ENCODE results near the gene EFCAB6. TPM values are rescaled to one million over a fixed set of nuclear protein-coding genes. Genes with fewer than 3 reads are reported as not detected.

Gene EFCAB6
- total RNA-seq, 1 experiment from 2014 or later = 0.52 TPM

DNA sequence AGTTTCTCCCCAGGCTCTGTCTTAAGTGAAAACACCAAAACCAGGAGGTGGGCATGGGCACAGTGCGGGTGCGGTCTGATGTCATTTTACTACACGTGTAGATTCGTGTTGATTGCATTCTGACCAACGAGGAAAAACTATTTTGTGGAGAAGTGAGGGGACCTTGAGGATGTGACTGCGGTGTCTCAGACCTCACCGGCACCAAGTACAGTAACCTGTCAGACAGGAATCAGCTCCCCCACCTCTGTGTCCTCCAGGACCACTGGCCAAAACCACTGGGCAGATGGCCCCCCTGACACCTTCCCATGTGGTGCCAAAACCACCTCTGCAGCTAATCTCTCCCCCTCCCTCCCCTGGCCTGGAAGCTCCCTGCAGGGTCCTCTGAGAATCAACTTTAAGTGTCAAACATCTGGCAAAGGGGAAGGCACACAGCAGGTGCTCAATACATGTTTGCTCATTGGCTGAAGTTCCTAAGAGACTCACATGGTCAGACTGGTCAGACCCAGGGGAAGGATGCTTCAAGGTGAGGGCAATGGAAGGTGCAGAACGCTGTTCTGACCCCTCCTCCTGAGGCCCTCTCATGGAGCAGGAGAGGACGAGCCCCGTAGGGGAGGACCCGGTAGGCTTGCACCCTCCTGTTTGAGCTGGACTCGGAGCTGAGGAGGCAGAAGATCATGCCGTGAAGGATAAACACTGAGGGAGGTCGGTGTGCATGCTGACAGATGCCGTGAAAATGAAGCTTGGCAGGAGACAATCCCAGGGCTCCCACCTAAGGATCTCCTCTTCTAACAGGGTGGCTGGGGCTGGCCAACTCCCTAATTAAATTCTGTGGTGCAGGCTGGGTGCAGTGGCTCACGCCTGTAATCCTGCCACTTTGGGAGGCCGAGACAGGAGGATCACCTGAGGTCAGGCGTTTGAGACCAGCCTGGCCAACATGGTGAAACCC, 270.4 kb downstream of the EFCAB6 start:
- BruUV-seq (replicated peaks) = no TSS peak
- TF ChIP-seq SRF (IDR thresholded peaks at IDR 0.05; ENCODE audit: low read depth) = no peak
- intact Hi-C loops (cut with micrococcal nuclease) = no loop called here
- Histone ChIP-seq H3K36me3 (ENCODE audit: control insufficient read depth in 1 of 2, insufficient read depth in 2 of 2, low read length in 2 of 2) (no peaks in the 10 kb centered on the region), H3K4me2 (ENCODE audit: low read length) (no peak overlapping the region), H3K4me1 (ENCODE audit: control insufficient read depth in 1 of 2, insufficient read depth in 2 of 2, low read length in 2 of 2) (no peaks in the 10 kb centered on the region), H3K4me3 (replicated peaks in 1 of 2; ENCODE audit: low read depth in 1 of 2, low read length in 2 of 2) (no peak overlapping the region), H4K20me1 (ENCODE audit: insufficient read depth) (no peaks in the 10 kb centered on the region), H2AFZ (ENCODE audit: low read depth, low read length, poor library complexity, severe bottlenecking) (no peak overlapping the region), H3K9me2 (ENCODE audit: insufficient read depth) (no peaks in the 10 kb centered on the region), H3K27ac (ENCODE audit: low read depth, low read length) (no peak overlapping the region), H3K27me3 (ENCODE audit: insufficient read depth, low read length) (peaks cover 40% of the 10 kb centered on the region), H3K9me3 (ENCODE audit: control insufficient read depth in 1 of 2, insufficient read depth in 1 of 2, low read depth in 1 of 2, low read length in 2 of 2) (no peaks in the 10 kb centered on the region), H3K79me2 (ENCODE audit: insufficient read depth, low read length) (no peaks in the 10 kb centered on the region), H3K9ac (ENCODE audit: low read length) (no peak overlapping the region)
- POLR2A ChIA-PET = no interaction called here
- ATAC-seq (no peak), DNase-seq (ENCODE audit: low read depth, low spot score) (no peak)
- RAD21 ChIA-PET (ENCODE audit: low non-redundant PET in 1 of 2, low total read pairs in 2 of 2, uncharacterized antibody in 2 of 2, unreplicated experiment in 2 of 2) = no interaction called here
- CTCF ChIA-PET = no interaction called here

DNA sequence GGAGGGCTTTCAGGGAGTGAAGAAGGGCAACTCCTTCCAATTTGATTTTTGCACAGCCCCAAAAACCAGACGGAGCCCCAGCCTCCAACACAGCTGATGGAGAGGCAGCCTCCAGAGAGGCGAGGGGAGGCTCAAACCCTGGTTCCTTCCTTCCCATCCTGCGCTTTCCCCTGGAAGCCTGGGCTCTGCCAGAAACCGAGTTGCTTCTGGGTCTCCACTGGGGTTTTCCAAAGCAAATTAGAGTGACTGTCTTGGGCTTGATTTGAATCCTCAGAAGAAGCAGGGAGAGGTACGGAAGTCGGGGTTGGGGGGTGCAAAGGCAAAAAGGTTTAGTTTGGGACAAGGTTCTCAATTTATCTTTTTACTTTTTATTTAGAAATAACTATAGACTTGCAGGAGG, 271.1 kb downstream of the EFCAB6 start:
- Histone ChIP-seq H3K27ac (ENCODE audit: low read depth, low read length) (no peak overlapping the region), H3K4me2 (ENCODE audit: low read length) (no peak overlapping the region), H3K4me3 (replicated peaks in 1 of 2; ENCODE audit: low read depth in 1 of 2, low read length in 2 of 2) (no peak overlapping the region), H2AFZ (ENCODE audit: low read depth, low read length, poor library complexity, severe bottlenecking) (no peak overlapping the region), H3K4me1 (ENCODE audit: control insufficient read depth in 1 of 2, insufficient read depth in 2 of 2, low read length in 2 of 2) (no peaks in the 10 kb centered on the region), H3K9me3 (ENCODE audit: control insufficient read depth in 1 of 2, insufficient read depth in 1 of 2, low read depth in 1 of 2, low read length in 2 of 2) (no peaks in the 10 kb centered on the region), H3K9me2 (ENCODE audit: insufficient read depth) (no peaks in the 10 kb centered on the region), H3K27me3 (ENCODE audit: insufficient read depth, low read length) (peaks cover 45% of the 10 kb centered on the region), H4K20me1 (ENCODE audit: insufficient read depth) (no peaks in the 10 kb centered on the region), H3K9ac (ENCODE audit: low read length) (no peak overlapping the region), H3K36me3 (ENCODE audit: control insufficient read depth in 1 of 2, insufficient read depth in 2 of 2, low read length in 2 of 2) (no peaks in the 10 kb centered on the region), H3K79me2 (ENCODE audit: insufficient read depth, low read length) (no peaks in the 10 kb centered on the region)
- BruUV-seq (replicated peaks) = no TSS peak
- ATAC-seq (no peak), DNase-seq (ENCODE audit: low read depth, low spot score) (no peak)
- RAD21 ChIA-PET (ENCODE audit: low non-redundant PET in 1 of 2, low total read pairs in 2 of 2, uncharacterized antibody in 2 of 2, unreplicated experiment in 2 of 2) = no interaction called here
- intact Hi-C loops (cut with micrococcal nuclease) = no loop called here
- CTCF ChIA-PET = no interaction called here
- TF ChIP-seq ELF1 (IDR thresholded peaks at IDR 0.05; ENCODE audit: borderline replicate concordance, low read depth) (no peak), RAD21 (IDR thresholded peaks at IDR 0.05; ENCODE audit: low read depth) (no peak), SP1 (IDR thresholded peaks at IDR 0.05; ENCODE audit: low read depth) (no peak), FOSL1 (IDR thresholded peaks at IDR 0.05; ENCODE audit: low read depth) (no peak), JUND (IDR thresholded peaks at IDR 0.05) (no peak)
- TF ChIP-seq, protein P1, sequence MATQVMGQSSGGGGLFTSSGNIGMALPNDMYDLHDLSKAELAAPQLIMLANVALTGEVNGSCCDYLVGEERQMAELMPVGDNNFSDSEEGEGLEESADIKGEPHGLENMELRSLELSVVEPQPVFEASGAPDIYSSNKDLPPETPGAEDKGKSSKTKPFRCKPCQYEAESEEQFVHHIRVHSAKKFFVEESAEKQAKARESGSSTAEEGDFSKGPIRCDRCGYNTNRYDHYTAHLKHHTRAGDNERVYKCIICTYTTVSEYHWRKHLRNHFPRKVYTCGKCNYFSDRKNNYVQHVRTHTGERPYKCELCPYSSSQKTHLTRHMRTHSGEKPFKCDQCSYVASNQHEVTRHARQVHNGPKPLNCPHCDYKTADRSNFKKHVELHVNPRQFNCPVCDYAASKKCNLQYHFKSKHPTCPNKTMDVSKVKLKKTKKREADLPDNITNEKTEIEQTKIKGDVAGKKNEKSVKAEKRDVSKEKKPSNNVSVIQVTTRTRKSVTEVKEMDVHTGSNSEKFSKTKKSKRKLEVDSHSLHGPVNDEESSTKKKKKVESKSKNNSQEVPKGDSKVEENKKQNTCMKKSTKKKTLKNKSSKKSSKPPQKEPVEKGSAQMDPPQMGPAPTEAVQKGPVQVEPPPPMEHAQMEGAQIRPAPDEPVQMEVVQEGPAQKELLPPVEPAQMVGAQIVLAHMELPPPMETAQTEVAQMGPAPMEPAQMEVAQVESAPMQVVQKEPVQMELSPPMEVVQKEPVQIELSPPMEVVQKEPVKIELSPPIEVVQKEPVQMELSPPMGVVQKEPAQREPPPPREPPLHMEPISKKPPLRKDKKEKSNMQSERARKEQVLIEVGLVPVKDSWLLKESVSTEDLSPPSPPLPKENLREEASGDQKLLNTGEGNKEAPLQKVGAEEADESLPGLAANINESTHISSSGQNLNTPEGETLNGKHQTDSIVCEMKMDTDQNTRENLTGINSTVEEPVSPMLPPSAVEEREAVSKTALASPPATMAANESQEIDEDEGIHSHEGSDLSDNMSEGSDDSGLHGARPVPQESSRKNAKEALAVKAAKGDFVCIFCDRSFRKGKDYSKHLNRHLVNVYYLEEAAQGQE (IDR thresholded peaks at IDR 0.05; ENCODE audit: low read depth) = no peak
- POLR2A ChIA-PET = no interaction called here
